ENCODE results near the gene CRELD2.

DNA sequence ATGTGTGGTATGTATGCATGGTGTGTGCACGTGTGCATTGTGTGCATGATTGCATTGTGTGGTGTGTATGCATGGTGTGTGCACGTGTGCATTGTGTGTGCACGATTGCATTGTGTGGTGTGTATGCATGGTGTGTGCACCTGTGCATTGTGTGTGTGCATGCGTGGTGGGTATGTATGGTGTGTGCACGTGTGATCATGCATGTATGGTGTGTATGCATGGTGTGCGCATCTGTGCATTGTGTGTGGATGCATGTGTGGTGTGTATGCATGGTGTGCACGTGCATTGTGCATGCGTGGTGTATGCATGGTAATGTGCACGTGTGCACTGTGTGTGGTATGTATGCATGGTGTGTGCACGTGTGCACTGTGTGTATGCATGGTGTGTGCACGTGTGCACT, 17.0 kb upstream of the CRELD2 start:
- TF ChIP-seq, protein P1, sequence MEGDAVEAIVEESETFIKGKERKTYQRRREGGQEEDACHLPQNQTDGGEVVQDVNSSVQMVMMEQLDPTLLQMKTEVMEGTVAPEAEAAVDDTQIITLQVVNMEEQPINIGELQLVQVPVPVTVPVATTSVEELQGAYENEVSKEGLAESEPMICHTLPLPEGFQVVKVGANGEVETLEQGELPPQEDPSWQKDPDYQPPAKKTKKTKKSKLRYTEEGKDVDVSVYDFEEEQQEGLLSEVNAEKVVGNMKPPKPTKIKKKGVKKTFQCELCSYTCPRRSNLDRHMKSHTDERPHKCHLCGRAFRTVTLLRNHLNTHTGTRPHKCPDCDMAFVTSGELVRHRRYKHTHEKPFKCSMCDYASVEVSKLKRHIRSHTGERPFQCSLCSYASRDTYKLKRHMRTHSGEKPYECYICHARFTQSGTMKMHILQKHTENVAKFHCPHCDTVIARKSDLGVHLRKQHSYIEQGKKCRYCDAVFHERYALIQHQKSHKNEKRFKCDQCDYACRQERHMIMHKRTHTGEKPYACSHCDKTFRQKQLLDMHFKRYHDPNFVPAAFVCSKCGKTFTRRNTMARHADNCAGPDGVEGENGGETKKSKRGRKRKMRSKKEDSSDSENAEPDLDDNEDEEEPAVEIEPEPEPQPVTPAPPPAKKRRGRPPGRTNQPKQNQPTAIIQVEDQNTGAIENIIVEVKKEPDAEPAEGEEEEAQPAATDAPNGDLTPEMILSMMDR (IDR thresholded peaks at IDR 0.05) = no peak
- TF ChIP-seq POLR2AphosphoS5 (IDR thresholded peaks at IDR 0.05) (no peak), POLR2A (IDR thresholded peaks at IDR 0.05; ENCODE audit: low read depth) (no peak), EP300 (IDR thresholded peaks at IDR 0.05) (no peak)
